ENCODE results near the gene SYCP1.
"Not testable (repeated sequence)": the region's sequence is repeated elsewhere in the genome, so short reads cannot be mapped to it uniquely, and the experiment has no call there.

GRCh38 chr1:114830075-114830474 lies 24.6 kb upstream of the SYCP1 start:
- TF ChIP-seq POLR2A (IDR thresholded peaks at IDR 0.05; ENCODE audit: low read depth, low read length); TAF1 (IDR thresholded peaks at IDR 0.05; ENCODE audit: borderline replicate concordance, low read depth, low read length): not testable (repeated sequence)

Data from GM12892 (cell line).